ENCODE measurements around the gene TRAPPC1.

Gene TRAPPC1

DNA sequence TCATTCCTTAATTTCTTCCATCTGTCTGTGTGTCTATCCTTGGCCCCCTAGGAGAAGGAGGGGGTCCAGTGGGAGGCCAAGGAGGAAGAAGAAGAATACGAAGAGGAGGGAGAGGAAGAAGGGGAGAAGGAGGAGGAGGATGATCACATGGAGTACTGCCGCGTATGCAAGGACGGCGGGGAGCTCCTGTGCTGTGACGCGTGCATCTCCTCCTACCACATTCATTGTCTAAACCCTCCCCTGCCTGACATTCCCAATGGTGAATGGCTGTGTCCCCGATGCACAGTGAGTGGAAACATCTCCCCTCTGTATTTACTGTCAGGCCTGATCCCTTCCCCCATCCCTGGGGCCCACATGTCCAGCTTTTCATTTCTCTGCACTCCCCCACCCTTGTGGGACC is 36.9 kb downstream of the TRAPPC1 start:
- Histone ChIP-seq H3K9me3 (ENCODE audit: low read length) (no peaks in the 10 kb centered on the region), H3K9ac (ENCODE audit: low read length) (no peak overlapping the region), H3K4me3 (ENCODE audit: low read depth in 1 of 2, low read length in 2 of 2) (no peak overlapping the region), H3K27ac (ENCODE audit: low read depth, low read length) (no peak overlapping the region), H3K36me3 (ENCODE audit: insufficient read depth, low read length) (peaks cover 75% of the 10 kb centered on the region), H3K4me1 (ENCODE audit: insufficient read depth, low read length) (peaks cover 6% of the 10 kb centered on the region), H3K27me3 (ENCODE audit: control insufficient read depth in 1 of 2, insufficient read depth in 2 of 2, low read length in 2 of 2) (no peaks in the 10 kb centered on the region)

DNA sequence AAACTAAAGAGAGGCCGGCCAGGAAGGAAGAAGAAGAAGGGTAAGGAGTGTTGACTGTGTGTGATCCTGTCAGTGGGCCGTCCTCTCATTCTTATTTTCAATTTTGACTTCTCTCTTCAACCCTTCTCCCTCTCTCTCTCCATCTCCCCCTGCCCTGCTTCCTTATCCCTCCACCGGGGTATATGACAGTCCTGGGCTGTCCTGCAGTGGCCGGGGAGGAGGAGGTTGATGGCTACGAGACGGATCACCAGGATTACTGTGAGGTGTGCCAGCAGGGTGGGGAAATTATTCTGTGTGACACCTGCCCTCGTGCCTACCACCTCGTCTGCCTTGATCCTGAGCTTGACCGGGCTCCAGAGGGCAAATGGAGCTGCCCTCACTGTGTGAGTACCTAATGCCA is 37.5 kb downstream of the TRAPPC1 start:
- H3K27ac ChIP-seq (ENCODE audit: low read depth, low read length), result no peak overlapping the region
- H3K9ac ChIP-seq (ENCODE audit: low read length), result no peak overlapping the region
- peaks cover 13% of the 10 kb centered on the region for H3K4me1 ChIP-seq (ENCODE audit: insufficient read depth, low read length)
- H3K27me3 ChIP-seq (ENCODE audit: control insufficient read depth in 1 of 2, insufficient read depth in 2 of 2, low read length in 2 of 2), result no peaks in the 10 kb centered on the region
- no peak overlapping the region for H3K4me3 ChIP-seq (ENCODE audit: low read depth in 1 of 2, low read length in 2 of 2)
- no peaks in the 10 kb centered on the region for H3K9me3 ChIP-seq (ENCODE audit: low read length)
- H3K36me3 ChIP-seq (ENCODE audit: insufficient read depth, low read length), result peaks cover 69% of the 10 kb centered on the region

DNA sequence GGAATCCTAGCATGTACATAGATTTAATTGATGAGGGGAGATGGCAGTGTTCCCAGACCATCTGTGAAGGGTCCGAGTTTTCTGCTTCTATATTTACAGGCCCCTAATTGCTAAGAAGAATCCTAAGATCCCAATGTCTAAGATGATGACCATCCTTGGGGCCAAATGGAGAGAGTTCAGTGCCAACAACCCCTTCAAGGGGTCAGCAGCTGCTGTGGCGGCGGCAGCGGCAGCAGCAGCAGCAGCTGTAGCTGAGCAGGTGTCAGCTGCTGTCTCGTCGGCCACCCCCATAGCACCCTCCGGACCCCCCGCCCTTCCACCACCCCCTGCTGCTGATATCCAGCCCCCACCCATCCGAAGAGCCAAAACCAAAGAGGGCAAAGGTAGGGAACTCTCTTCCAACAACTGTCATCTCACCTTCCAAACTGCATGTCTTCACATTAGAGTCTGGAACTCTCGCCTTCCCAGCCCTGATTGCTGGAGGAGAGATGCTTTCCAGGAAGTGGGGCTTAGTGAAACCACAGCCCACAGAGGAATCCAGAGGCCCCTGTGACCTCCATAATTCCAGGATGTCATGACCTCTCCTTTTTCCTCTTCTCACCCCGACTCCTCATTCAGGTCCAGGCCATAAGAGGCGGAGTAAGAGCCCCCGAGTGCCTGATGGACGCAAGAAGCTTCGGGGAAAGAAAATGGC is 38.4 kb downstream of the TRAPPC1 start:
- Histone ChIP-seq H3K27me3 (ENCODE audit: control insufficient read depth in 1 of 2, insufficient read depth in 2 of 2, low read length in 2 of 2) (no peaks in the 10 kb centered on the region), H3K9me3 (ENCODE audit: low read length) (no peaks in the 10 kb centered on the region), H3K36me3 (ENCODE audit: insufficient read depth, low read length) (peaks cover 60% of the 10 kb centered on the region), H3K27ac (ENCODE audit: low read depth, low read length) (no peak overlapping the region), H3K4me1 (ENCODE audit: insufficient read depth, low read length) (peaks cover 22% of the 10 kb centered on the region), H3K4me3 (ENCODE audit: low read depth in 1 of 2, low read length in 2 of 2) (no peak overlapping the region), H3K9ac (ENCODE audit: low read length) (no peak overlapping the region)

DNA sequence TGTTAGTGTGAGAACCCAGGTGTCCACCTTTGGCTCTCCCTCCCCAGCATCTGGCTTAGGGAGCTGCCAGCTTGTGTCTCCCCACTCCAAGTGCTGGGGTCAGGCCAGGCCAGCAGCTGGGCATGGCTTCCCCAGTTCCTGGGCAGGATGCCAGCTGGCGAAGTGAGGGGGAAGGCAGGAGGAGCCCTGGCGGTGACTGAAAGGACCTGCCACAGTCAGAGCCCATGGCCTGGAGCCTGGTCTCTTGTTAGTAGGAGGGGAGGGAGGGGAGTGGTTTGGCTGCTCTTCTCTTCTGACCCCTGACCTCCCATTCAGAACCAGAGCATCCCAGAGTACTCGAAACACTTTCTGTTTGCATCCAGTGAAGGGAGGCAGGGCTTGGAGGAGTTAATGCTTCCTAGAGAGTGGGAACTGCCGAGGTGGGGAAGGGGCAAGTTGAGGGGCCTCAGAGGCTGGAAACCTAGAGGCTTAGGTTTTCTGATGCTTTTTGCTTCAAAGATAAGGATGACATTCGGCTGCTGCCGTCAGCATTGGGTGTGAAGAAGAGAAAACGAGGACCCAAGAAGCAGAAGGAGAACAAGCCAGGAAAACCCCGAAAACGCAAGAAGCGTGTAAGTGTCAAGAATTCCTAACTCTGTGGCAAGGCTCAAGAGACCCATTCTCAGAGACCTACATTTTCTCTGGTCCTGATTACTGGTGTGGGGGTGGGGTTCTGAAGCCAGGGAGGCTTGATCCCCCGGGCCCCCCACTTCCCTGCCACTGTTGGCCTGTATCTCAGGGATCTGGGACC is 42.4 kb downstream of the TRAPPC1 start:
- Histone ChIP-seq H3K9ac (ENCODE audit: low read length) (no peak overlapping the region), H3K36me3 (ENCODE audit: insufficient read depth, low read length) (peaks cover 32% of the 10 kb centered on the region), H3K27me3 (ENCODE audit: control insufficient read depth in 1 of 2, insufficient read depth in 2 of 2, low read length in 2 of 2) (no peaks in the 10 kb centered on the region), H3K4me1 (ENCODE audit: insufficient read depth, low read length) (peaks cover 37% of the 10 kb centered on the region), H3K4me3 (ENCODE audit: low read depth in 1 of 2, low read length in 2 of 2) (peak overlapping the region in 1 of 2 donors; percentile 50), H3K9me3 (ENCODE audit: low read length) (no peaks in the 10 kb centered on the region), H3K27ac (ENCODE audit: low read depth, low read length) (peak overlapping the region; percentile 88)

DNA sequence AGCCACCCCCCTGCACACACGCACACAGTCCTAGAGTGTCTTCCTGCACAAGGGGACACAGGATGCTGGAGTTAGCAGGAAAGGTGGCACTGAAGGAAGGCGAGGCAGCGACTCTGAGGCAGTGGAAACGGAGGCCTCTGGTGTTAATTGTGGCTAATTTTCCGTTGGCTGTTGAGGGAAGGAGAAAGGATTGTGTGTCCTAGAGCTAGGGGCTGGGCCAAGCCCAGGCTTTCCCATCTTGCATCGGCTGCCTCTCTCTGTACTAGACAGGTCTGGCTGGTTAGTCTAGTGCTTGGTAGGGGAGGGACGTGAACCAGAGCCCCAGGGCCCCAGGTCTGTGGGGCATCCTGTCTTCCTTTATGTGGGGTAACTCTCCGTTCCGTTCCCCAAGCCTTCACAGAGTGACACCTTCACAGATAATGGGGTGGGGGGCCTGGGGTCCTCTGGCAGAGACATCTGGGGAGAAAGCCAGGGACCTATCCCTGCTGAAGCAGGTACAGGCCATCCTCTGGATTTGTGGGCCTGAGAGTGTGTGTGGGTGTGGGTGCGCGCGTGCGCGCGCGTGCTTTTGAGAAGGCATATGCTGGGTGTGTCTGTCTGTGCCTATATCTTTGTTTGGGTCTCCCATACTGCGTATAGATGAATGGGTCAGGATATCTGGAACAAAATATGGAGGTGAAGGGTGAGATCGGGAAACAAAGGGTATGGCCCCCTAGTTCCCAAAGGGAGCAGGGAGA is 43.4 kb downstream of the TRAPPC1 start, which contains the start of gene CHD3:
CHD3 (plus strand) TSS at position 606 of the 737 bp plus-strand sequence. CDS start 212 bp downstream, outside the sequence.
- peak within 1 kb of the TSS; percentile 30 for H3K9ac ChIP-seq (ENCODE audit: low read length)
- H3K27me3 ChIP-seq (ENCODE audit: control insufficient read depth in 1 of 2, insufficient read depth in 2 of 2, low read length in 2 of 2), result no peaks in the 10 kb centered on the region
- peaks cover 40% of the 10 kb centered on the region for H3K4me1 ChIP-seq (ENCODE audit: insufficient read depth, low read length)
- peak within 1 kb of the TSS; percentile 88 for H3K27ac ChIP-seq (ENCODE audit: low read depth, low read length)
- peak within 1 kb of the TSS; percentile 24 to 50 for H3K4me3 ChIP-seq (ENCODE audit: low read depth in 1 of 2, low read length in 2 of 2)
- H3K9me3 ChIP-seq (ENCODE audit: low read length), result no peaks in the 10 kb centered on the region
- peaks cover 22% of the 10 kb centered on the region for H3K36me3 ChIP-seq (ENCODE audit: insufficient read depth, low read length)

DNA sequence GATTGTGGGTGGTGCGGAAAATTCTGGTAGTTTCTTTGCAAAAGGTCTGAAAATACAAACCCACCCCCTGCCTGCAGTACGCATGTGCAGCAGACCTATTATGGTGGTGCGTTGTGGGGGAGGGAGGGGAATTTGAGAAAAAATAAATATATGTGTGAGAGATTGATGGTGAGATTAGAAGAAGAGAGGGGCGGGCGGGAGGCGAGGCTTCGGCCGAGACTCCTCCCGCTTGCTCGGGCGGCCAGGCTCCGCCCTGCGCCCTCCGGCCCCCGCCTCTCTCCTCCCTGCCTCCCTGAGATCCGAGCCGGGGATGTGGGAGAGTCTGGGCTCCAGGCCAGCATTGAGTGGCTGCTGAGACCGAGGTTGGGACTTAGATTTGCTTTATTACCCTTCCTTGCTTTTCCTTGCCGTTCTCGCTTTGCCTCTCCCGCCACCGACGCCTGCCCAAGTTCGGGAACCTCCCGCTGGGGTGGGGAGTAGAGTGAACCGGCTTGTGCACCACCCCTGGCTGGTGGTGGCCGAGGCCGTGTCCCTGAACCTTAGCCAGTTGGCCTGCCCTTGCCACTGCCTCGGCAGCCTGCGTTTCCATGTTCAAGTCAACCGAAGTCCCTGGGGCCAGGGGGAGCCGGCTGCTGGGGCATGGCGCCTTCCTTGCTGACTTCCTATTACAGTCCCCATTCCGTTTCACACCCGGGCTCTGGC is 44.1 kb downstream of the TRAPPC1 start:
- Histone ChIP-seq H3K27ac (ENCODE audit: low read depth, low read length) (peak overlapping the region; percentile 88), H3K27me3 (ENCODE audit: control insufficient read depth in 1 of 2, insufficient read depth in 2 of 2, low read length in 2 of 2) (no peaks in the 10 kb centered on the region), H3K9me3 (ENCODE audit: low read length) (no peaks in the 10 kb centered on the region), H3K4me1 (ENCODE audit: insufficient read depth, low read length) (peaks cover 45% of the 10 kb centered on the region), H3K36me3 (ENCODE audit: insufficient read depth, low read length) (peaks cover 19% of the 10 kb centered on the region), H3K4me3 (ENCODE audit: low read depth in 1 of 2, low read length in 2 of 2) (peak overlapping the region; percentile 24 to 71), H3K9ac (ENCODE audit: low read length) (peak overlapping the region; percentile 52)

DNA sequence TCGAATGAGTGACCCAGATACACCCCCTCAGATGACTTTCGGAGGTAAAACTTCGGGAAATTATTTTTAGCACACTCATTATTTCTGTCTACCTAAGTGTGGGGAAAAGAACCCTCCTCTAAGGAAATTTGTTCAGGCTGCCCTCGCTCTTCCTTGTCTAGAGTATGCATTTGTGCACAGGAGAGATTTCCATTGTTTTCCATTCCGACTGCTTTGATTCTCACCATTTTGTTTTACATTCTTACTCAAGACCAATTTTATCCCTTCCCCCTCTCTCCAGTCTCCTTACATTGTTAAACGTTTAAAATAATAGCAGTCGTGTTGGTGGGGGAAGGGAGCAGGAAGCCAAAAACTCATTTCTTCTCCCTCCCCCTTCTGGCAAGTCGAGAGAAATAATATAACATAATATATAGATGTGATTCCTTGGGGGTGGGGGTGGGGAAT is 44.7 kb downstream of the TRAPPC1 start:
- no peaks in the 10 kb centered on the region for H3K9me3 ChIP-seq (ENCODE audit: low read length)
- H3K4me1 ChIP-seq (ENCODE audit: insufficient read depth, low read length), result peaks cover 49% of the 10 kb centered on the region
- H3K36me3 ChIP-seq (ENCODE audit: insufficient read depth, low read length), result peaks cover 18% of the 10 kb centered on the region
- peak overlapping the region; percentile 52 for H3K9ac ChIP-seq (ENCODE audit: low read length)
- H3K4me3 ChIP-seq (ENCODE audit: low read depth in 1 of 2, low read length in 2 of 2), result peak overlapping the region; percentile 6 to 71
- peak overlapping the region; percentile 88 for H3K27ac ChIP-seq (ENCODE audit: low read depth, low read length)
- no peaks in the 10 kb centered on the region for H3K27me3 ChIP-seq (ENCODE audit: control insufficient read depth in 1 of 2, insufficient read depth in 2 of 2, low read length in 2 of 2)

DNA sequence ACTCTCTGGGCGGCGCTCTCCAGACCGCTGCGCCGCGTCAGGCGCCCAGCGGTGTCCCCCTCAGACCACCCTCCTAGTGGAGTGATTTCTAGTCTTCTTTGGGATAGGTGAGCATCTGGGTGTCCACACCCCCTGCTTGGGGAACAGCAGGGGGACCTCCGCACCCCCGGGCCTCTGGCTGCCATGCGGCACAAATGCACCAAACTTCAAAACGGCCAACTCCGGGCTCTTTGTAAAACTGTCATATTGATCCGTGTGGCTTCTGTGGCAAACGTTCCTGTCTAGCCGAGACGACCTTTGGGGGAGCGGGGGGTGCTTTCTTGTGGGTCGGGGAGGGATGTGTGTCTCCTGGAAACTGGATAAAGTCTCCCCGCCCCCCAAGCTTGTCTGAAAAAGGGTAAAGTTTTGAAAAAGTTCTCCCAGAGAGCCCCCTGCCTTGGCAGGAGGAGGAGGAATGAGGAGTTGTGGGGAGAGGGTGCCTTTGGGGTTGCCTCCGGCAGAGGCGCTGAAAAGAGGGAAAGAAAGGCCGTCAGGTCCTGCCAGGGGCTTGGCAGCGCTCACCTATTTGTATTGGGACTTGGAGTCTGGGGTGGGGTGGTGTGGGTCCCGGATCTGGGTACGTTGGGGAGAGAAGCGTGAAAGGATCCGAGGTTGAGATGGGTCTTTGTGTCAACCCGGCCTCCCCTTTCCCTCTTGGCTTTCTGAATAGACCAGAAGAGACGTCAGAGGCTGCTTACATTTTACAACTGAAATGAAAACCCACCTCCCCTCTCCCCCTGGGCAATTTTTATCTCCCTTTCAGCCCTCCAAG is 45.3 kb downstream of the TRAPPC1 start:
- no peaks in the 10 kb centered on the region for H3K27me3 ChIP-seq (ENCODE audit: control insufficient read depth in 1 of 2, insufficient read depth in 2 of 2, low read length in 2 of 2)
- peak overlapping the region; percentile 88 for H3K27ac ChIP-seq (ENCODE audit: low read depth, low read length)
- peak overlapping the region; percentile 52 for H3K9ac ChIP-seq (ENCODE audit: low read length)
- H3K36me3 ChIP-seq (ENCODE audit: insufficient read depth, low read length), result peaks cover 12% of the 10 kb centered on the region
- H3K4me1 ChIP-seq (ENCODE audit: insufficient read depth, low read length), result peaks cover 49% of the 10 kb centered on the region
- H3K4me3 ChIP-seq (ENCODE audit: low read depth in 1 of 2, low read length in 2 of 2), result peak overlapping the region; percentile 65 to 71
- no peaks in the 10 kb centered on the region for H3K9me3 ChIP-seq (ENCODE audit: low read length)

DNA sequence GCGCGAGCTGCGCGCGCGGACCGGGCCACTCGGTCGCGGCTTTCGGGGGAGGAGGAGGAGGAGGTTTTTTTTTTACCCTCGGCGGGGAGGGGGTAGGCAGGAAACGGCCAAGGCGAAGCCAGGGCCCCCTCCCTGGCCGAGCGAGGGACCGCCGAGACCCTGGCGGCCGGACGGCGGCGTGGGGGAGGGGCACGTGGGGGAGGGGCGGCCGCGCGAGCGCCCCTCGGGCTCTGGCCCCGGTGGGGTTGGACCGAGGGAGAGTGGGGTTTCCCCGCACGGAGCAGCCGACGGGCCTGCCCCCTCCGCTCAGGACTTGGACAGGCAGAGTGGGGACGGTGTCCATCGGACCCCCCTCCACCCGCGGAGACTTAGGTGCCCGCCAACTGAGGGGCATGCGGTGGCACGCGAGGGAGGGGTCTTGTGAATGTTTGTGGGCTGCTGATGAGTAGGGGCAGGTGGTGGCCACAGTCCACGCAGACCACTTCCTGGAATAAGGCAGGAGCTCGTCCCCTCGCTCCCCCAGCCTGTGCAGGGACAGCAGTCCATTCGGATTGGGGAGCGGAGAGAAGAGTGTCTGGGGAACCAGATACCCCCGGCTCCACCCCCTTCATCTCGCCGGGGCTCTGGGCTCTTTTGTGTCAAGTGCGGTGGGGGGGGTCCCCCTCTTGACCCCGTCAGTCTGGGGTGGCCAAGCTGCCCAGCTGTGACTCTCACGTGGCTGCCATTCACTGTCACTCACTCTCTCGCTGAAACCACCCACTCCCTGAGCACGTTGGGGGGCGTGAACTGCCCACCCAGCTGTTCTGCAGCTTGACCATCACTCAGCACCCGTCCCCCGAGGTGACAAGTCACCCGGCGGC is 46.1 kb downstream of the TRAPPC1 start:
- no peaks in the 10 kb centered on the region for H3K9me3 ChIP-seq (ENCODE audit: low read length)
- no peaks in the 10 kb centered on the region for H3K27me3 ChIP-seq (ENCODE audit: control insufficient read depth in 1 of 2, insufficient read depth in 2 of 2, low read length in 2 of 2)
- peak overlapping the region; percentile 88 for H3K27ac ChIP-seq (ENCODE audit: low read depth, low read length)
- H3K36me3 ChIP-seq (ENCODE audit: insufficient read depth, low read length), result peaks cover 4% of the 10 kb centered on the region
- peak overlapping the region; percentile 52 for H3K9ac ChIP-seq (ENCODE audit: low read length)
- H3K4me1 ChIP-seq (ENCODE audit: insufficient read depth, low read length), result peaks cover 49% of the 10 kb centered on the region
- H3K4me3 ChIP-seq (ENCODE audit: low read depth in 1 of 2, low read length in 2 of 2), result peak overlapping the region; percentile 65 to 71
